Bronchial epithelial cell (primary cell): ENCODE measurements around the gene ACOX1. TPM values are rescaled to one million over a fixed set of nuclear protein-coding genes. Genes with fewer than 3 reads are reported as not detected.

ENCODE experiments used
- DNase-seq: peaks from one replicate; pipeline ENCODE4 v3.0.0-alpha.2; 2010; ENCODE audit warnings: low read depth
- FAIRE-seq: peaks from 2 replicates; lab custom pipeline; 2011; peaks lifted over from hg19 to GRCh38; lab: Jason Lieb, UNC
- H3K27me3 ChIP-seq: 2 replicates; pipeline ENCODE4 v1.5.1; 2011; ENCODE audit warnings: low read length; ENCODE audit not compliant: control insufficient read depth, insufficient read depth
- H3K36me3 ChIP-seq: 2 replicates; pipeline ENCODE4 v1.5.1; 2011; ENCODE audit warnings: low read length; ENCODE audit not compliant: control insufficient read depth, insufficient read depth
- H3K4me3 ChIP-seq: 2 replicates; pipeline ENCODE4 v1.5.1; 2011; ENCODE audit warnings: mild to moderate bottlenecking, low read depth, low read length, control low read depth
- total RNA-seq: library from RNA; depleted of rRNA; stranded (reverse); fragments of >200 nt; gene quantifications from 2 replicates; pipeline ENCODE4 v1.2.1, GENCODE V29; 2014
- TF ChIP-seq, protein P1 (sequence below): IDR thresholded peaks from 2 replicates; pipeline ENCODE4 v1.5.1; 2011; ENCODE audit warnings: mild to moderate bottlenecking, moderate library complexity, low read length, control low read depth, inconsistent platforms; ENCODE audit not compliant: insufficient read depth, severe bottlenecking

Gene ACOX1
- total RNA-seq, 1 donor from 2014 or later, result 39.8 TPM

DNA sequence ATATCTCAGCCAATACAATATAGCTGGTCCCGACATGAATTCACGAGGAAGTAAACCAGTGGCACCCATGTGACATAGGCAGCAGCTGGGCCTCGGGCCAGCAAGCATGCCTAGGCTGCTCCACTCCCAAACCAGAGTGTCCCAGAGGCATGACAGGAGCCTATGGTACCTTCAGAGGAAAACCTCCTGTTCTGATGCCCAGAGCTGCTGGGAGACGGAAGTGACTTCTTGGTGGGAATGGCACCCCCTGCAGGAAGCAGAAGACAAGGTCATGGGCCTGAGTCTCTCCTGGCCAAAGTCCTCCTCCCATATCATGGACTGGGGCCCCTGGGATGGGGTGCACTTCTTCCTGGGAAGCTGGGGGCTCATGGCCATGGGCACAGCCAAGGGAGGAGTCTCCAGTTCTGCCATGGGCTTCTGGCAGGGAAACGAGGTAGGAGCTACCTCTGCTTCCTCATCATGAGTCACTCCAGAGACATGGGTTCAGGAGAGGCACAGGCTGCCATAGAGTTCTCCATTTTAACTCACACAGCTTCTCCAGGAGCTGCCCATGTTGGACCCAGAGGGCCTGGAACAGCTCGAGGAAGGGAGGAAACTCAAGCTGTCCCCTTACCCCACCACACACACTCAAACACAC, 51.6 kb downstream of the ACOX1 start:
- Histone ChIP-seq H3K4me3 (no peak overlapping the region), H3K36me3 (peaks cover 2% of the 10 kb centered on the region), H3K27me3 (no peaks in the 10 kb centered on the region)
- TF ChIP-seq, protein P1, sequence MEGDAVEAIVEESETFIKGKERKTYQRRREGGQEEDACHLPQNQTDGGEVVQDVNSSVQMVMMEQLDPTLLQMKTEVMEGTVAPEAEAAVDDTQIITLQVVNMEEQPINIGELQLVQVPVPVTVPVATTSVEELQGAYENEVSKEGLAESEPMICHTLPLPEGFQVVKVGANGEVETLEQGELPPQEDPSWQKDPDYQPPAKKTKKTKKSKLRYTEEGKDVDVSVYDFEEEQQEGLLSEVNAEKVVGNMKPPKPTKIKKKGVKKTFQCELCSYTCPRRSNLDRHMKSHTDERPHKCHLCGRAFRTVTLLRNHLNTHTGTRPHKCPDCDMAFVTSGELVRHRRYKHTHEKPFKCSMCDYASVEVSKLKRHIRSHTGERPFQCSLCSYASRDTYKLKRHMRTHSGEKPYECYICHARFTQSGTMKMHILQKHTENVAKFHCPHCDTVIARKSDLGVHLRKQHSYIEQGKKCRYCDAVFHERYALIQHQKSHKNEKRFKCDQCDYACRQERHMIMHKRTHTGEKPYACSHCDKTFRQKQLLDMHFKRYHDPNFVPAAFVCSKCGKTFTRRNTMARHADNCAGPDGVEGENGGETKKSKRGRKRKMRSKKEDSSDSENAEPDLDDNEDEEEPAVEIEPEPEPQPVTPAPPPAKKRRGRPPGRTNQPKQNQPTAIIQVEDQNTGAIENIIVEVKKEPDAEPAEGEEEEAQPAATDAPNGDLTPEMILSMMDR, result peak; percentile 62
- DNase-seq, result peak; percentile 82
- peak; percentile 83 for FAIRE-seq

DNA sequence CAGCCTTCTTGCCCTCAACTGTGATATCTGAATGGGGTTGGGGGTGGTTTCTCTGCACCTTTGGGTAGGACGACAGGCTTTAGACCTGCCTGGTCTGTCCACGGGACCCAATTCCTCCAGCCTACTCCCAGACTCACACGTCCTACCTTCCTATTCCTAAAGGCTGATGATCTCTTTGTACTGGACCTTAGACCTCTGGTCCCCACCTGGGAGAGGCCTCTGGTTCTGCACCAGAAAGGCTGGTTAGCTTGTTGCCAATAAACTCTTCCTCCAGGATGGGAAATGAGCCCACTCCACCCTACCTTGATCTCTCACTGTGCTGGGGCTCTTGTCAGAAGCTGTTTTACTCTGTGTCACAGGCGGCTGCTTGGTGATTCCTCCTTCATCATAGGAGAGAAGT, 52.5 kb downstream of the ACOX1 start:
- DNase-seq, result no peak
- H3K4me3 ChIP-seq, result no peak overlapping the region

DNA sequence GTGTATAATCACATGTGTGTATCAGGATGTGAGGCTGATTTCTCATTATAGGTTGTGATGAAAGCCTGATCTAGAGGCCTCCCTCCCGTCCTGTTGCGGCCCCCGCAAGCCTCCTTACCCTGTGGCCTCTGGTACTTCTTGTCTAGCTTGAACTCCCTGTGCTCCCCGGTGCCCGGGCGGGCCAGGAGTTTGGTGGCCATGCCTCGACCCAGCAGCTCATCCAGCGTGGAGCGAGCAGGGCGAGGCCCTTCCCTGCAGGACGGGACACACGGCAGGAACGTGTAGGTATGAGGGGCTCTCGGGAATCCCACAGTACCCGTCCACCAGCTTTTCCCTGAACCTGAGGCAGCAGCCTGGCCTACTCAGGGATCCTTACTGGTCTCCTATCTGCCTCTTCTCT, 53.1 kb downstream of the ACOX1 start:
- H3K27me3 ChIP-seq, result no peaks in the 10 kb centered on the region
- TF ChIP-seq, protein P1, result no peak
- H3K4me3 ChIP-seq, result no peak overlapping the region
- H3K36me3 ChIP-seq, result peaks cover 2% of the 10 kb centered on the region
- DNase-seq (no peak), FAIRE-seq (no peak)

More for the DNA sequence above, 52.5 kb downstream of the ACOX1 start:
- no peak for FAIRE-seq
- Histone ChIP-seq H3K27me3 (no peaks in the 10 kb centered on the region), H3K36me3 (peaks cover 2% of the 10 kb centered on the region)
- TF ChIP-seq, protein P1, result no peak

DNA sequence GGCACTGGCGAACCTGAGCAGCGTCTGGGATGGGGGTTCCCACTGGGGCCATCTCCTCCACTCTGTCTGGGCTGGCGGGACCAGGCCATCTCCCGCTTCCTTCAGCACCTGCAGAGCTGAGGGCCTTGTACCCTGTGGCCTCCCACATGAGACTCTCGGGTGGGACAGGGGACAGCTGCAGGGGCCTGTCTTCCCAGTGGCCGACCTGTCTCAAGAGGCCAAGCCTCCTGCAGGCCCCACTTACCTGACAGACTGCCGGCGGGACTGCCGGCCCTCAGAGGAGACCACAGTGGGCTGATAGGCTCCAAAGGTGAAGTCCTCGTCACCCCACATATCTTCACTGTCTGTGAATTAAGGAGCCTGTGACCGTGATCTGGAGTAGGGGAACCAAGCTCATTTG, 53.9 kb downstream of the ACOX1 start:
- Histone ChIP-seq H3K27me3 (no peaks in the 10 kb centered on the region), H3K4me3 (no peak overlapping the region), H3K36me3 (peaks cover 2% of the 10 kb centered on the region)
- DNase-seq (no peak), FAIRE-seq (no peak)
- TF ChIP-seq, protein P1, result no peak

DNA sequence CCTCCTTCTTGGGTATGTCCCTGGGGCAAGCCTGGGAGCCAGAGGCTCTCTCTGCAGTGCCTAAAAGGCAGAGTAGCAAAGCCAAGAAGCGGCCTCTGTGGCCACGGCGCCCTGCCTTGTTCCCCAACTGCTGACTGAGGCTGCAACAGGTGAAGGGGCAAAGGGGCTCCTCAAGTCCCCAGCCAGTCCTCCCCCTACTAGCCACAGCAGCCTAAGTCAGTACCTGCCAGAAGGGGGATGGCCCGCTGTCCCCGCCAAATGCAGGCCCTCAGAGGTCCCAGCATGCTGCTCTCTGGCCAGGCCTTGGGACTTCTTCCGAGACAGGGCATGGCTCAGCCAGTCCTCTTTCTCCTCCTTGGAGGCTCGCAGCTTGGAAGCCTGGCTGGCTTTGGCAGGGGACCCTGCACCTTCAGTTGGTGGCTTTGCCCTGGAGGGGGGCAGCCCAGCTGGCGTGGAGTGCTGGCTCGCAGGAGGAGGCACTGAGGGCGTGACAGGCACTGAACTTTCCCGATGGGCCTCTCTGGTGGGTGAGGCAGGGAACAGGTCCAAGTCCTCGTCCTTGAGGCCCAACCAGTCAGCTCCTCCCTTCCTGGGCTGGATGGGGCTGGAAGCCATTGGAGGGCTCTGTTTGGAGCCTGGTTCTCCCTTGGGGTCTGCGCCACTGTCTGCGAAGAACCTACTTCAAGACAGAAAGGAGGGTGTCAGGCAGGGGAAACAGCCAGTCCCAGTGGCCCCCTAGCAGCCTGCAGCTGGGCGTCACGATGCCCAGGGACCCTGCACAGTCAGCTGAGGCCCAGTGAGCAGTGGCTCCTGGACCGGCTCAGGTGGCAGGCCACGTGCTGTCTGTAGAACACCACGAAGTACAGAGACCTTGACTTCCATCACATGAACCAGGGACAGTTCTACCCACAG, 55.7 kb downstream of the ACOX1 start:
- Histone ChIP-seq H3K4me3 (no peak overlapping the region), H3K27me3 (no peaks in the 10 kb centered on the region), H3K36me3 (peaks cover 3% of the 10 kb centered on the region)
- DNase-seq, result no peak
- TF ChIP-seq, protein P1, result no peak
- no peak for FAIRE-seq
